ENCODE results near the gene MTF2. TPM values are rescaled to one million over a fixed set of nuclear protein-coding genes. Genes with fewer than 3 reads are reported as not detected.

The MTF2 gene
- total RNA-seq, 1 experiment from 2014 or later, result 19.2 TPM

GRCh38 chr1:93082313-93082712, 3.2 kb downstream of the MTF2 start:
- DNase-seq (ENCODE audit: low spot score), result no peak

- DNase-seq (ENCODE audit: low spot score), result no peak
Observed at GRCh38 chr1:93083979-93084378, 4.9 kb downstream of the MTF2 start.

- DNase-seq (ENCODE audit: low spot score), result no peak
Observed at GRCh38 chr1:93087532-93087931, 8.4 kb downstream of the MTF2 start.

GRCh38 chr1:93093332-93094006, 14.4 kb downstream of the MTF2 start:
- no peak for DNase-seq (ENCODE audit: low spot score)

GRCh38 chr1:93095804-93096585, 16.9 kb downstream of the MTF2 start:
- DNase-seq (ENCODE audit: low spot score), result no peak

GRCh38 chr1:93102142-93102541, 23.1 kb downstream of the MTF2 start:
- DNase-seq (ENCODE audit: low spot score), result no peak

GRCh38 chr1:93106226-93106625, 27.1 kb downstream of the MTF2 start:
- DNase-seq (ENCODE audit: low spot score), result no peak

- DNase-seq (ENCODE audit: low spot score), result no peak
Observed at GRCh38 chr1:93107395-93107794, 28.3 kb downstream of the MTF2 start.

- no peak for DNase-seq (ENCODE audit: low spot score)
Observed at GRCh38 chr1:93108335-93108734, 29.3 kb downstream of the MTF2 start.

GRCh38 chr1:93109578-93109977, 30.5 kb downstream of the MTF2 start:
- DNase-seq (ENCODE audit: low spot score), result no peak

GRCh38 chr1:93111065-93111464, 32.0 kb downstream of the MTF2 start:
- no peak for DNase-seq (ENCODE audit: low spot score)

GRCh38 chr1:93111561-93111960, 32.5 kb downstream of the MTF2 start:
- DNase-seq (ENCODE audit: low spot score), result no peak

- DNase-seq (ENCODE audit: low spot score), result no peak
Observed at GRCh38 chr1:93113127-93113526, 34.0 kb downstream of the MTF2 start.

- DNase-seq (ENCODE audit: low spot score), result no peak
Observed at GRCh38 chr1:93114391-93114790, 35.3 kb downstream of the MTF2 start.

GRCh38 chr1:93120614-93121013, 41.5 kb downstream of the MTF2 start:
- DNase-seq (ENCODE audit: low spot score), result no peak

GRCh38 chr1:93123201-93123783, 44.2 kb downstream of the MTF2 start:
- no peak for DNase-seq (ENCODE audit: low spot score)

GRCh38 chr1:93124556-93125355, 45.7 kb downstream of the MTF2 start:
- no peak for DNase-seq (ENCODE audit: low spot score)

GRCh38 chr1:93129507-93130099, 50.5 kb downstream of the MTF2 start:
- no peak for DNase-seq (ENCODE audit: low spot score)

- DNase-seq (ENCODE audit: low spot score), result no peak
Observed at GRCh38 chr1:93132638-93133037, 53.6 kb downstream of the MTF2 start.

- no peak for DNase-seq (ENCODE audit: low spot score)
Observed at GRCh38 chr1:93136445-93136844, 57.4 kb downstream of the MTF2 start.

- no peak for DNase-seq (ENCODE audit: low spot score)
Observed at GRCh38 chr1:93137604-93138292, 58.7 kb downstream of the MTF2 start.

Data from HT-29 (cell line).